Central memory CD4-positive, alpha-beta T cell (primary cell): ENCODE data around the gene ARHGEF3.

Source experiments
- DNase-seq: peaks from one replicate; pipeline ENCODE4 v3.0.0; 2022

The ARHGEF3 gene

DNA sequence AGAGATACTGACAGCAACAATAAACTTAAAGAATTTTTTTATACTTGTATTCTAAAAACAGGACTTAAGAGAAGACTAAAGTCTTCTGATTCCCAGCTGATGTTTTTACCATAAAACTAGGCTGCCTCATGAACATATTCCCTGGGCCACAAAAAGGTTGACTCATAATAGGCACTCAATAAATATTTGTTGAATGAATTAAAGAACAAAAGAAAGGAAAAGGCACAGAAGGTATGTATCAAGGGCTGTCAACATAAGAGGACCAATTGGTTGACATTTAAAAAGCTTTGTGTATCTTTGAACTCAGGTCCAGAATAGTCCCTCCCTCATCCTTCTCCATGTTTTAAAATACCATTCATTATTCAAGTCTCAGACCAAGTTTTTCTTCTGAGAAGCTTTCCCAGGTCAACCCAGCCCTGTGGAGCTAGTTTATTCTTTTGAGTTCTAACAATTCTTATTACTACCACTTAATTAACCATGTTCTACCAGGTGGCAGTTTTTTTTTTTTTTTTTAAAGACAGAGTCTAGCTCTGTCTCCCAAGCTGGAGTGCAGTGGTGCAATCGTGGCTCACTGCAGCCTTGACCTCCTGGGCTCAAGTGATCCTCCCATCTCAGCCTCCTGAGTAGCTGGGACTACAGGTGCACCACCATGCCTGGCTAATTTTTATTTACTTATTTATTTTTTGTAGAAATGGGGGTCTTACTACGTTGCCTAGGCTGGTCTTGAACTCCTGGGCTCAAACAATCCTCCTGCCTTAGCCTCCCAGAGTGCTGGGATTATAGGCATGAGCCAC, 17.5 kb upstream of the ARHGEF3 start:
- DNase-seq: no peak

DNA sequence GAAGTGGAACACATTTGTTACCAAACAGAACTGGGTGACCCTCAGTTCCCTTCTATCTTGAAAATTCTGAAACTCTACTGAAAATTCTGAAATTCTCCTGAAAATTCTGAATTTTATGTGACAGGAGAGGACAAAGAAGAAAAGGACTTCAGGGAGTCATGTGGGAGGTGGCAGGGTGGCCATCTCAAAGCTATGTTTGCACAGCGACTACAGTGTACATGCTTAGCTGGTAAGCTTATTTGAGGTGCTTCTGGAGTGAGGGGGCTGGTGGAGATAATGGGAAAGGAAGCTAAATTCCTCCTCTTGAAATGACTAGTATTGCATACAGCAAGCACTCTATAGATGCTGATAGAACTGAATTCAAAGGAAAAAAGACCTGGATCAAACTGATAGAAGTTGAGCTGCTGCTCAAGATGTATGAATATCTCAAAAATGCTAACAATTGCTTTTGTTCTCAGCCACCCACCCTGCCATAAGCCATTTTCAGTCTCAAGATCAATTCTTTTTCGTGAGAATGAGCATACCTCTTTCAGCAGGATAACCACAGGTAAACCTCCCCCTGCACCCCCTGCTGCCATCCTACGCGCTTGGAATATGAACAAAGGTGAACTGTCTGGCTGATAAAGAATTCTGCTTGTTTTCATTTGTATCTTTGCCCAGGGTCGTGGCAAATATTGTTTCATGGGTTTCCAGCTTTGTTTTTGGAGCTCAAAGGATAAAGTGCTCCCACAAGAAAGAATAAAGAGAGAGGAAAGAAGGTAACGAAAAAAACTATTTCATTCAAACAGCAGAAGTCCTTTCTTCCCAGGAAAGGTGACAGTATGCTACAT, 16.6 kb upstream of the ARHGEF3 start:
- no peak for DNase-seq

DNA sequence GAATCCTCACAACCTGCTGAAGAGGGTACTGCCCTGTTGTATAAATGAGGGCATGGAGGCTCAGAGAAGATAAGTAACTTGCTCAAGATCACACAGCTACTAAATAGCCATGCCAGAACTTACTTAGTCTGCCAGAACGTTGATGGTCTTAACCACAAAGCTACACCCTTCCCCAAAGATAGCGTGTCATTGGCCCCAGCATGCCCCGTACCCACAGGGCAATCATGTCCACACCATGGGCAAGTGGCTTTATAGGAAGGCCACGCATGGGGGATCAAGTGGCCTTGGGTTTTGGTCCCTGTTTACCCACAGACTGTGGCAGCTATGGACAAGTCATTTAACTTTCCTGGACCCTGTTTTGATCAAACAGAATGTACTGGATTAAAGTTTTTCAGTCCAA, 15.9 kb upstream of the ARHGEF3 start:
- DNase-seq: no peak

DNA sequence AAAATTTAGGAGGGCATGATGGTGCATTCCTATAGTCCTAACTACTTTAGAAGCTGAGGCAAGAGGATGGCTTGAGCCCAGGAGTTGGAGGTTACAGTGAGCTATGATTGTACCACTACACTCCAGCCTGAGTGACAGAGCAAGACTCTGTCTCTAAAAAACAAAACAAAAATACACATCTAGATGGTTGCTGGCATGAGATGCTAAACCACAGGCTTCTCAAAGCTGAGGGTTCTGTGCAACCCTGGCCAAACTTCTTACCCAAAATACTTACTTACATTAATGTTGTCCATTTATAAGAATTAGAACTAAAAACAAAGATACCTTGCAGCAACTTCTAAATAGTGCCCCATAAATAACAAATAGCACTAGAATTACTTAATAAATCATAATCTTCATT, 14.3 kb upstream of the ARHGEF3 start:
- DNase-seq: no peak

DNA sequence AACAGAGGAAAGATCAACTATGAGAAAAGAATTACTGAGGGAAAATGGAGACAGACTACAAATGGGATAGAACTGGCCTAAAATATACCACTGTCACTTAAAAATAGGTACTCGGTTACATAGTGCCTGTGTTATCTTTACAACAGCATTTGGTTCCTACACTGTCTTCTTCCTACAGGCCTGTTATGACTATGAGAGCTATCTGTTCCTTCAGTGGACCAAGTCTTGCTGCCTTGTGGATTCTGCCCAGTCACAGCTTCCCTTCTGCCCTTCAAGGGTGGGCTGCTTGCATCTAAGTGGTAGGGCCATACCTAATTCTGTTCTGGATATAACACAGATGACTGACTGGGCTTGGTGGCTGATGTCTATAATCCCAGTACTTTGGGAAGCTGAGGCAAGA, 13.8 kb upstream of the ARHGEF3 start:
- DNase-seq: no peak

DNA sequence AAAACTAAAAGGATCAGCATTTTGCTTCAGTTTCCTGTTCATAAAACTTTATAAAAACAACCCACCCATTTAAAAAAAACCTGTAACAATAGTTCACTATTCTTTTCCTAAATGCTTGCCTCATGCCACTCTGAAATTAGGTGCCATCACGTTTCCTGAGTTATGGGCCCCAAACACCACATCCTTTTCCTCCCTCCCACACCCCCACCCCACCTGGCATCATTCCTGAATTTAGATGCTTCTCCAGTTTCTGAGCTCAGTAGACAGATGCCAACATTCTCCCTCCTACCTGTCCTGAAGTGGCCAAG, 11.9 kb upstream of the ARHGEF3 start:
- no peak for DNase-seq

DNA sequence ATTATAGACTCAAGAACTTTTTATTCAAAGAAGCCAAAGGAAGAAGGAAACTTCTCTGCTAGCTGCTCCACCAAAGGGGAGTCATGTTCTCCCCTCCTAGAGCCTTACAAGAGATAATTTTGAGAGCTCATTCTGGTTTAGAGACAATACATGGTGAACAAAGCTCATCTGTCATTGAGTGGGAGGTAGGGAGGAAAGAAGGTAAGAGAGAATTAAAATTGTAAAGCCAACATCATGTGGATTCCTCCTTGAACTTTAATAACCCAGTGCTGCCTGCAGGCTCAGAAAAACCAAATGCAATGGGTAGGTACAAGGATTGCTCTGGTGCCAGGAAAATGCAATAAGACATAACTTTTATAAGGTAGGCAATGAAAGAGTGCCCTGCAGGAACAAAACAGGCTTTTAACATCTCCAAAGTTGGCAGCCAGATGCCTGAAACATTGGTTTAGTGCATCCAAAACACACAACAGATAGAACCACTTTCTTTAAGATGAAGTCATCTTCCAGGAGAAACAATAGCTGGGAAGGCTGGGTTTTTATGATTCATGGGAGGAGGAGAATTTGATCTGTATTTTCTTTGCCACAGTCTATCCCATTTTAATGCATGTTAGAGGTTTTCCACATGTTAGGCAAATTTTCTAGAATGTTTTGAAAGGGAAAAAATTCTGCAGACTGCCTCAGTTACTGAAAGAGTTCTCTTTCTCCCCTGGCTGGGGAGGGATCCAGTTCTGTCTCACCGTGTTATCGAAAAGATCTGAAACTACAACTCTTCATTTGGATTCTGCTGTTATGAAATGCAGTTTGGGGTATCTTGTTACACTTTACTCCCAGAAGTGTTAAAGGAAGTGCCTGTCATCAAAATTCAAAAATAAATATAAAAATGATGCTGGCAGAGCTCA, 11.3 kb upstream of the ARHGEF3 start:
- DNase-seq: no peak

DNA sequence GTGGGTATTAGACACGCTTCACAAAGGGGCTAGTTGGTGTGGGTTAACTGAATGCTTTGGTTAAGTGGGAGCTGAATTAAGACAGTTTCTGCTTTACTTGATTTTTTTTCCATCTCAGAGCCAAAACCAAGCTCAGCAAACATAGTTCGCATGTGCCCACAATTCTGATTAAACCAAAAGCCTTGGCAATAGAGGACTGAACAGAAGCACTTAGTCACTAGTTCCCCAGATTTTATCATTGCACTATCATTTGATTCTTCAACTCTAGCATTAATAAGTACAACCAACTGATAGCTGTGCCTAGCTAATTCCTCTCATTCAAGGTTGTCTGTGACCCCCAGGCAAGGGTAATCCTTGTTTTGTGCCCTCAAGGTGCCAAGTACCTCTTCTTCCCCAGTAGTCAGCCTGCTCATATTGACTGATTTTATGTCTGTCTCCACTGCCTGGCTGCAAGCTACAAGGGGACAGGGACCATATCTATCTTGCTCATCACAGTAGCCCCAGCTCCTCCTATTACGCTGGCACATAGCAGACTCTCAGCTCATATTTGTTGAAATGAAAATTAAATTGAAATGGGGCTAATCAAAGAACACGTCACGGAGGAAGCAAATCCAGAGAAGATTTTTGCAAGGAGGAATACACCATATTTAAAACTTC, 9.9 kb upstream of the ARHGEF3 start:
- DNase-seq: no peak

DNA sequence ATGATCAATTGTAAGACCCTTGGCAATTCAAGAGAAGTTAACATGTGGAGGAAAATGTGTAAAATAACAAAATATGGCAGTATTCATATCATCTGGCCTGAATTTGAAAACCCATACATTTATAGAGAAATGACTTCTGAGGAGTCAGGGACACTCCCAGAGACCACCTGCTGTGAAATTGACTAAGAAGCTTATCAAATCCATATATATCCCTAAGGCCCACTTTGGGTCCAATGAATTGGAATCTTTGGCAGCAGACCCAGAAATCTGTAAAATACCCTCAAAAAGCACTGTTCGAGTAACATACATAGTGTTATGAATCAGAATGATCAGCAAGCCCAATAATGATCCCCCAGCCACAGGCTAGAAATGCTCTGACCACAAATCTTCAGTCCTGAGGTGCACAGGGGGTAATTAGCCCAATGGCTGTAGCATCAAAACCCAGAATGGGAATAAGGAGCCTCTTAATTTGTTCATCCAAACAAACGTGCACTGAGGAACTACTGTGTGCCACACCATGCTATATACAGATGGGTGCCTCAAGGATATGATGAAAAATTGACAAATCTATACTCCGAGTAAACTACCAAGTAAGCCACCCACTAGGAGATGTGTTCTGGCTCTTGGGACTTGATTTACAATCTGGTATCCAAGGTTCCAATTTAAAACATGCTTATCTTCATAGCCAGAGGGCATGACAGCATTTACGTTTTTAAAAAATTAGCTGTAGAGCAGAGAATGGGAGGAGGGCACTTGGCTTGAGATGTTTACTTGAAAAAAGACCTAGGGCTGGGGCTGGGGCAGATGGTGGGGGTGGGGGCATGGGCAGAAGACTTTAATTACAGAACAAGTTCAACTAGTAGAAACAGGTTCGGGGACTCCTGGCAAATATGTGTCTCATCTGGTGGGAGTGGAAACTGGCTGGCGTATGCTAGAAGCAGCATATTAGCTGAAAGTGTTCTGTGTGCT, 9.1 kb upstream of the ARHGEF3 start:
- no peak for DNase-seq

DNA sequence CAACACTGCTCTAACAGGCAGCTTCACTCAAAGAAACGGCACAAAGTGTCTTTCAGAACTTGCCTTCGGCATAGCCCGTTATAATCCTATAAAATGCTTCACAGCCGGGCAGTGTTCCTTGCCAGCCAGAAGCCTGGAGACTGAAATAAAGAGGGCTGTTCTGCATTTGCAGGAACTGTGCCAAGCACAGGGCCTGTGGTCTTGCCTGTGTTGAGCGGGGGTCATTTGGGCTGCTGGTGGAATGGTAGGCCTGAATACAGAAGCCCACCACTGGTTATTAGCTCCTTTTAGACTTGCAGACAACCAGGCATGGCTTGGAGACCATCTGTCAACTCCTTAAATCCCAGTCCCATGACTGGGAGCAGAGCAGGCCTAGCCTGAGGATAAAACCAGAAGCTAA, 4.7 kb upstream of the ARHGEF3 start:
- DNase-seq: no peak

DNA sequence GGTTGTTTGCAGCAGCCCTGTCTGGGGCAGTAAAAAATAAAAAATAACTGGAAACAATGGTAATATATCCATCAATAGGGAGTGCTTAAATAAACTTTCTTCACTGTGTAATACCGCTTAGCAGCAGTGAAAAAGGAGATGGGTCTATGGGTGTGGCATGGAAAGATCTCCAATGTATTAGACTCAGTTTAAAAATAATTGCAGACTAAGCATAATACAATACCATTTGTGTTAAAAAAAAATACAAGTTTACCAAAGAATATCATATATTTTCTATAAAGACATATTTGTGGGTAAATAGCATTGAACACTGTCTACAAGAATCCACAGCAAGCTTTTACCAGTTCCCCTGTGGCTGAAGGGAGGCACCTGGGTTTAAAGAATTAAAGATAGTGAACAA, 1.0 kb upstream of the ARHGEF3 start:
- no peak for DNase-seq

DNA sequence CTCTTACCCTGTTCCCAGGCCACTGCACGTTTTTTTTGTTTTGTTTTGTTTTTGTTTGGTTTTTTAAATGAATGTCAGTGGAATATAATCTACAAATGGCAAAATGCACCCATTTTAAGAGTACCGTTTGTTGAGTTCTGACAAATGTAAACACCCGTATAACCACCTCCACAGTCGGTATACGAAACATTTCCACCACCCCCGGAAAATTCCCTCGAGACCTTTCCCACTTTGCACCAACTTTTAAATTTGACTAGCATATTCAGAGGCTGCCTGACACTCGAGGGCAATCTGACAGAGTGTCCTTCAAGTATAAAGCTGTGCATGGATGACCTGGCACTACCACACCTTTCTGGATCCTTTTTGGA, 613 bp upstream of the ARHGEF3 start:
- DNase-seq: no peak

DNA sequence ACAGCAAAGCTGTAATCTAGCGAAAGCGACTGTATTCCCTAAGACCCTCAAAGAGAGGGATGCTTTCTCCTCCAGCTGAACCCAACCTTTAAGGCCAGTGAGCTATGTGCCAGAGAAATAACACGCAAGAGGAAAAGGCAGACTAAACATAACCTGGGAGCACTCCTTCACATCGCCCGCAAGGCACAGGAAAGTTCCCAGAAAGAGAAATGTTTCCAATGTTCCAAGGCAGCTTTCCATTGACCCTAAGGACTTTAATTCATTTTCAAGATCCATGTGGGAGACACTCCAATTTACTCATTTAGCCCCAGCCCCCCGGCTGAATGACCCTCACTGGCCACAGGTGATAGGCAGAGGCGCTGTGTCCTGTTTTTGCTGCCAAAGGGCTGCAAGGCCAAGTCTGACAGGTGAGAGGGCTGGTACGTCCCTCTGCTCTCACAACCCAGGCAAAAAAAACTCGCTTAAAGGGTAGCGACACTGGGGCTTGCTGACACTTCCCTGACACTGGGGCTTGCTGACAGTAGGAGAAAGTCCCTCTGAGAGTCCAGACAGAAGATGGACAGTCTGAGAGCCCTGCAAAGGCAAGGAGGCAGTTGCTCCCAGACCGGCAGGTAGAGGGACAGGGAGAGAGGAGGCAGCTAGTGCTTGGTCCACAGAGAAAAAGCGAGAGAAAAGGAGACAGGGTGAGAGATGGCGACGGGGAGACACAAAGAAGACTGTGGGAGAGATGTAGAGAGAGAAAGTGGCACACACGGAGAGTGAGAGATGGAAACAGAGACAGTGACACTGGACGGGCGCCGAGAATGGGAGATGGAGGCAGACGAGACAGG, 702 bp downstream of the ARHGEF3 start:
- peak; percentile 31 for DNase-seq

DNA sequence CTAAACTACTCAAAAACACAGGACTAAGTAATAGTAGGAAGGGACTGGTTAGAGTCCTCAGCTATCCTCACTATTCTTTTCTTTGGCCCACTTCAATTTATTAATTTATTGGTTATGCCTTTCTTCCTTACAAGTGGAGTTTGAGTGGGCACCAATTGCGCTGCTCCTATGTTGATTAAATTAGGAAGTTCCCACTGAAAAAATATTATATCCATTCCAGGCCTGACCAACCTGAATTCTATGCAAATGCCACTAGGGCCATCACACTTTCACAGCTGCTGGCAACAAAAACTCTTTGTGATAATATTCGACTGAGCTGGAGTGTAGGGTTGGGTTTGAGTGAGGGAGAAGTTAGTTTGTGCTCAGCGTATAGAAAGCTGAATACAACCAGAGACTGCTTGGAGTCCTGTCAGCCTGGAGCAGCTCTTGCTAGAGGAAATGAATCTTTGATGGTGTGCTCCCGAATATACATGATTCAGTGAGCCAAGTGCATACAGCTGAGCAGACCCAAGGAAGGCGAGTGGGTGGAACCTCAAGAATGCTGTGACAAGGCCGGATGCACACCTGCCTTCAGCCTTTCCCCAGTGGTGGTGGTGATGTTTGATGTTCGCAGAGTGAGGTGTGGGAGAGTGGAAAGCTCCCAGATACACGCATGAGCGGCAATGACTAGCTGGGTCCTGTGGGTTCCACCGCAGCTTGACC, 1.5 kb downstream of the ARHGEF3 start:
- DNase-seq: peak; percentile 74

DNA sequence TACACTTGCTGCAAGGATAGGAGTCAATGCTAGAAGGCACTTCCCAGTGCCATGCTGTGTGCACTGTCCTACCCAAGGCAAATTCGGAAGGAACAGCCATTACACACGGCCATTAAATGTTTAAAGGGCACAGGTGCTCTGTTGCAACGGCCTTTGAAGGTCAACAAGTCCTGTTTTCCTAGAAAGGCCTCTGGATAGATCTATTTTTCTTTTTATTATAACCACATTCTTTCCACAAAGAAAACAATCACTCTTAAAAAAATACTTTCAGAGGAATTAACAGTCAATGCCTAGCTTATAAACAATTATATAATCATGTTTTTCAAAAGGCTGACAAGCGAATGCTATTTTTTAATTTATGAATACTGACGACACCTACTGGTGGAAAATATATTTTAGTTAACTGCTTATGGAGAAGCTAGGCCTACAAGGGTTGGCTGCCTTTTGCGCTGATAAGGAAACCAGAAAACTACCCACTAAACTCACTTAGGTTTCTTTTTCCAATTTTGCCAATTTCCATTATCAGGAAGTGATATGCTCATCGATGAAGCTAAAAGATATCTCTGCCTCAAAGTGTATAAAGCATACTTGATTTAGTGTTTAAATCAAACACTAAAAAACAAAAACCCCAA, 2.4 kb downstream of the ARHGEF3 start:
- DNase-seq: peak; percentile 76

DNA sequence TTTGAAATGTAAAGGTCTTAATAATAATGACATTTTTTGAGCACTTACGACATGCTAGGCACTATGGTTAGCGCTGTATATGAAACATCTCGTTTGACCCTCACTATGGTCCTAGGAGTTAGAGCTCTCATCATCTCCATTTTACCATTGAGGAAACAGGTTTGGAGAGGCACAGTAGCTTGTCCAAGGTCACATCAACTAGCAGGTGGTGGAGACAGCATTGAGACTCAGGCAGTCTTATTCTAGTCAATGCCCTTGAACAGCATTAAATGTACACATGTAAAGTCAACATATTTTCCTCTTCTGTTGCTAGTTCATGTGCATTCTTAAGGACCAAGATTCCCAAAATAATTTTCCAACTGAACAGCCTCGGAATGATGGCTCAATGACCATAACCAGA, 4.8 kb downstream of the ARHGEF3 start:
- DNase-seq: no peak

DNA sequence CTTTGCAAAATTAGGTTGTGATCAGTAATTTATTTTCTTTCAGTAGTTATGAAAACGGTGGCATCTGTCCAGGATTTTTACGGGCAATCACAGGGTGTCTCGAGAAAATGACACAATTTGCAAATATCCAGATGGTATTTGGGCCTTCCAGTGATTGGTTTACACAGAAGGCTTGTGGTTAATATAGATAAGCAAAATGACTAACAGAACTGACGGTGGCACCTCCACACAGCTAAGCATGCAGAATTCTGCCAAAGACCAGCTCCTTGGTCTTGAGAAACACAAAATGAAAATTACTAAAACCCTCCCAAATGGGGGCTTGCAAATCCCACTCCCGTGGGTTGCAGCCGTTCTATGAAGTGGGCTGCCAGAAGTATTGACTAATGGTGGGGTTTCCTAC, 5.5 kb downstream of the ARHGEF3 start:
- DNase-seq: no peak

DNA sequence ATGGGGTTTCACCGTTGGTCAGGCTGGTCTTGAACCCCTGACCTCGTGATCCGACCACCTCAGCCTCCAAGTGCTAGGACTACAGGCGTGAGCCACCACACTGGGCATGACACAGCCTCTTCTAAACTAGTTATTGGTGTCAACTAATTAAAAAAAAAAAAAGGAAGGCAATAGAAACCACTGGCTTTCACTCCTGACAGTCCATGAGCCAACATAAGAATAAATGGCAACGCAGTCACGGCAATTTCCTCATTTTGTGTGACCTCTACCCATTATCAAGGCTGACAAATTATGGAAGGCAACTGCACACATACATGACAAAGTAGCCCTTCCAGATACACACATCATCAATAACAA, 5.9 kb downstream of the ARHGEF3 start:
- DNase-seq: no peak

DNA sequence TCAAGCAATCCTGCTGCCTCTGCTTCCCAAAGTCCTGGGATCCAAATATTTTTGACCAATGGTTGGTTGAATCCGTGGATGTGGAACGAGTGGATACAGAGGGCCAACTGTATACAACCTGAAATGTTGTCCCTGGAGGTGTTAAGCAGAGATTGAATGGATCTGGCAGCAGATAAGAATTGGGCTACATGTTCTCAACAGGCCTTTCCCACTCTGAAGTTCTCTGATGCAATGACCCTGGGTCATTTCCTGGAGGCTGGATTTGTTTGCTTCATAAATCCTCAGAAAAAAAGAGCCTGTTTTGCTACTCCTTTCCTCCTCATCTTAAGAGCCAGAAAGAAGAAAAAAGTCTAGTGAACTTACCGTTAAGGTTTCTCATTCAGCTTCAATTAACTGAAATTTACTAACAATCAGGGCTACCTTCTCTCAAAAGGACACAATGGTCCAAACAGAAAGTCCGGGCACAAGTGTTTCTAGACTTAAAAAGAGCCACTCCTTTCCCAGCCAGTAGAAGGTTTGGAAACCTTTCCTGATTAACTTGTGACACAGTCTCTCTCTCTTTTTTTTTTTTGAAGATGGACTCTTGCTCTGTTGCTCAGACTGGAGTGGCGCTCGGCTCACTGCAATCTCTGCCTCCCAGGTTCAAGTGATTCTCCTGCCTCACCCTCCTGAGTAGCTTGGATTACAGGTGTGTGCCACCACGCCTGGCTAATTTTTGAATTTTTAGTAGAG, 6.5 kb downstream of the ARHGEF3 start:
- no peak for DNase-seq
